Tibial nerve (tissue), 4 donors: ENCODE data around the gene SUGP1. TPM values are rescaled to one million over a fixed set of nuclear protein-coding genes. Genes with fewer than 3 reads are reported as not detected.

Source experiments
- DNase-seq, 2 donors: peaks; one replicate each; pipeline ENCODE4 v3.0.0-alpha.2; 2019; ENCODE audit warnings: low spot score in 2 of 2
- H3K27ac ChIP-seq, 4 donors: fragments of 200-600 bp; sonication (generic) in 3 of 4; one replicate each; pipeline ENCODE4 v1.5.1; 2017 to 2019; ENCODE audit warnings: mild to moderate bottlenecking in 1 of 4
- H3K27me3 ChIP-seq, 2 donors: fragments of 200-600 bp; sonication (generic) in 1 of 2; one replicate each; pipeline versions ENCODE4 v1.5.1 to v1.6.0; 2017 to 2019
- H3K36me3 ChIP-seq, 3 donors: fragments of 200-600 bp; sonication (generic); one replicate each; pipeline ENCODE4 v1.5.1; 2018 to 2019
- H3K4me1 ChIP-seq, 4 donors: fragments of 200-600 bp; sonication (generic) in 3 of 4; one replicate each; pipeline ENCODE4 v1.5.1; 2017 to 2019
- H3K4me3 ChIP-seq, 4 donors: fragments of 200-600 bp; sonication (generic) in 3 of 4; one replicate each; pipeline ENCODE4 v1.5.1; 2017 to 2019; ENCODE audit warnings: mild to moderate bottlenecking in 1 of 4, moderate library complexity in 1 of 4
- H3K9me3 ChIP-seq, 4 donors: fragments of 200-600 bp; sonication (generic) in 3 of 4; one replicate each; pipeline ENCODE4 v1.5.1; 2017 to 2019
- EP300 ChIP-seq, 2 donors: sonication (generic); formaldehyde crosslinking; IDR thresholded peaks; one replicate each; pipeline ENCODE4 v1.6.1; 2017; ENCODE audit warnings: antibody characterized with exemption in 2 of 2, mild to moderate bottlenecking in 1 of 2
- POLR2A ChIP-seq, 2 donors: fragments of 450-650 bp; IDR thresholded peaks; one replicate each; pipeline ENCODE4 v1.6.1; 2017; ENCODE audit warnings: antibody characterized with exemption in 2 of 2, mild to moderate bottlenecking in 2 of 2, moderate library complexity in 2 of 2
- WGBS, 2 donors: methylation state at CpG; one replicate each; pipeline ENCODE4 v1.1.5; 2018; 5-methylcytosine and 5-hydroxymethylcytosine counted together
- total RNA-seq, 4 donors: library from RNA; depleted of rRNA; stranded (reverse); fragments of >200 nt; gene quantifications; one replicate each; pipeline ENCODE4 v1.1.0, GENCODE V29; 2016
- TF ChIP-seq, protein P1 (sequence below), 5 experiments: fragments of 200-600 bp in 3 of 5; fragments of 450-650 bp in 2 of 5; sonication (generic) in 3 of 5; IDR thresholded peaks; one replicate each; pipeline ENCODE4 v1.5.1; 2016 to 2019; ENCODE audit warnings: antibody characterized with exemption in 5 of 5, mild to moderate bottlenecking in 3 of 5, moderate library complexity in 2 of 5

The SUGP1 gene
- total RNA-seq, 4 donors from 2014 or later: 21.6 to 36.0 (median 27.5) TPM

DNA sequence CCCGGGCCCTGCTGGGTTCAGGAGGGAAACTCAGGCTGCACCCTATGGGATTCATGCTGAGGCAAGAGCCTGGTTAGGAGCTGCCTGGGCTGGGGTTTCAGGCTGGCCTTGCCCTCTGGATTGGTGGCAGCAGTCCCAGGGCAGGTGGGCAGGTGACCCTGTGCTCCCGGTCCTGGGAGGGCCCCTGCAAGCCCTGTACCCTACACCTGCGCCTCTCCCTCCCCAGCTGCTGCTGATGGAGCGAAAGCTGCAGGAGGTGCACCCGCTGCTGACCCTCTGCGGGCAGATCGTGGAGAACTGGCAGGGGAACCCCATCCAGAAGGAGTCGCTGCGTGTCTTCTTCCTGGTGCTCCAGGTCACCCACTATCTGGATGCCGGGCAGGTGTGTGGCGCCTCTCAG is 20.7 kb upstream of the SUGP1 start:
- no peaks in the 10 kb centered on the region for H3K4me1 ChIP-seq
- H3K9me3 ChIP-seq: no peaks in the 10 kb centered on the region
- no peak for TF ChIP-seq POLR2A (IDR thresholded peaks at IDR 0.05)
- TF ChIP-seq EP300 (IDR thresholded peaks at IDR 0.05): no peak
- TF ChIP-seq, protein P1, sequence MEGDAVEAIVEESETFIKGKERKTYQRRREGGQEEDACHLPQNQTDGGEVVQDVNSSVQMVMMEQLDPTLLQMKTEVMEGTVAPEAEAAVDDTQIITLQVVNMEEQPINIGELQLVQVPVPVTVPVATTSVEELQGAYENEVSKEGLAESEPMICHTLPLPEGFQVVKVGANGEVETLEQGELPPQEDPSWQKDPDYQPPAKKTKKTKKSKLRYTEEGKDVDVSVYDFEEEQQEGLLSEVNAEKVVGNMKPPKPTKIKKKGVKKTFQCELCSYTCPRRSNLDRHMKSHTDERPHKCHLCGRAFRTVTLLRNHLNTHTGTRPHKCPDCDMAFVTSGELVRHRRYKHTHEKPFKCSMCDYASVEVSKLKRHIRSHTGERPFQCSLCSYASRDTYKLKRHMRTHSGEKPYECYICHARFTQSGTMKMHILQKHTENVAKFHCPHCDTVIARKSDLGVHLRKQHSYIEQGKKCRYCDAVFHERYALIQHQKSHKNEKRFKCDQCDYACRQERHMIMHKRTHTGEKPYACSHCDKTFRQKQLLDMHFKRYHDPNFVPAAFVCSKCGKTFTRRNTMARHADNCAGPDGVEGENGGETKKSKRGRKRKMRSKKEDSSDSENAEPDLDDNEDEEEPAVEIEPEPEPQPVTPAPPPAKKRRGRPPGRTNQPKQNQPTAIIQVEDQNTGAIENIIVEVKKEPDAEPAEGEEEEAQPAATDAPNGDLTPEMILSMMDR (IDR thresholded peaks at IDR 0.05): no peak
- no peaks in the 10 kb centered on the region for H3K27me3 ChIP-seq
- peaks cover 0 to 100% (median 51%) of the 10 kb centered on the region in 3 donors for H3K36me3 ChIP-seq
- H3K4me3 ChIP-seq: no peak overlapping the region
- no peak for DNase-seq
- H3K27ac ChIP-seq: no peak overlapping the region
- 92 to 97% methylated on average over 4 to 5 of the region's 11 CpGs for WGBS, 2 donors

DNA sequence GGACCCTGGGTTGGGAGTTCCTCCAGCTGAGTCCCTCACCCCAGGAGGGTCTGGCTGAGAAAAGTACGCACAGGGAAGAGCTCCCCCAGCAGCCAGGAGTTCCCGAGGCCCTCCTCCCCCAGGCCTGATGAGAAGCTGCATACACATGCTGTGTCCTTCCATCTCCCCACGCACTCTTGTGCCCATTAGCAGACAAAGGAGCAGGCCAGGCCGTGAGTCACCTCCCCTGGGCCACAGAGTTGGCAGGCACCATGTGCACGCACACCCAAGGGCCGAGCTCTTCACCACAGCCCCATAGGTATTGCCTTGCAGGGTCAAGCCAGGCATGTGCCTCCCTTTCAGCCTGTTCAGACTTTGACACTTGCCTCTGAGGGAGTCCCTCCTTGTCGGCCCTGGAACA is 17.8 kb upstream of the SUGP1 start:
- DNase-seq: no peak
- no peak overlapping the region for H3K27ac ChIP-seq
- H3K4me3 ChIP-seq: no peak overlapping the region
- H3K9me3 ChIP-seq: no peaks in the 10 kb centered on the region
- no peaks in the 10 kb centered on the region for H3K4me1 ChIP-seq
- TF ChIP-seq, protein P1 (IDR thresholded peaks at IDR 0.05): no peak
- TF ChIP-seq EP300 (IDR thresholded peaks at IDR 0.05): no peak
- no peak for TF ChIP-seq POLR2A (IDR thresholded peaks at IDR 0.05)
- WGBS, 2 donors: 78 to 86% methylated on average over 7 of the region's 7 CpGs
- peaks cover 0 to 100% (median 29%) of the 10 kb centered on the region in 3 donors for H3K36me3 ChIP-seq
- no peaks in the 10 kb centered on the region for H3K27me3 ChIP-seq

DNA sequence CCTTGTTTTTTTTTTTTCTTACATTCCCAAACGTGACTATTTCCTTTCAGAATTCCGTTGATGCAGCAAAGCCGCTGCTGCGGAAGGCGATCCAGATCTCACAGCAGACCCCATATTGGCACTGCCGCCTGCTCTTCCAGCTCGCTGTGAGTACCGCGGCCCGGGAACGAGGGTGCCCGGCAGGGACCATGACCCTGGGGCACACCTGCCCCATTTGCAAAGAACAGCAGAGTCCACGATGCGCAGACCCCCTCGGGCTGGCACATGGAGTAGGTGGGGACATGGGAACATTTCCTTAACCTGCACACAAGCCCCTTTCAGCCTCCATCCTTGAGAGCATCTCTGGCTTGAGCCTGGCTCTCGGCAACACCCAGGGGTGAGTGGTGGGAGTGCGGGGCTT is 16.8 kb upstream of the SUGP1 start:
- Histone ChIP-seq H3K4me1 (no peaks in the 10 kb centered on the region), H3K27me3 (no peaks in the 10 kb centered on the region), H3K27ac (no peak overlapping the region), H3K4me3 (no peak overlapping the region), H3K9me3 (no peaks in the 10 kb centered on the region), H3K36me3 (peaks cover 0 to 100% (median 26%) of the 10 kb centered on the region in 3 donors)
- 90% methylated on average over 16 to 17 of the region's 17 CpGs for WGBS, 2 donors
- no peak for TF ChIP-seq EP300 (IDR thresholded peaks at IDR 0.05)
- TF ChIP-seq, protein P1 (IDR thresholded peaks at IDR 0.05): no peak
- TF ChIP-seq POLR2A (IDR thresholded peaks at IDR 0.05): no peak
- no peak for DNase-seq

DNA sequence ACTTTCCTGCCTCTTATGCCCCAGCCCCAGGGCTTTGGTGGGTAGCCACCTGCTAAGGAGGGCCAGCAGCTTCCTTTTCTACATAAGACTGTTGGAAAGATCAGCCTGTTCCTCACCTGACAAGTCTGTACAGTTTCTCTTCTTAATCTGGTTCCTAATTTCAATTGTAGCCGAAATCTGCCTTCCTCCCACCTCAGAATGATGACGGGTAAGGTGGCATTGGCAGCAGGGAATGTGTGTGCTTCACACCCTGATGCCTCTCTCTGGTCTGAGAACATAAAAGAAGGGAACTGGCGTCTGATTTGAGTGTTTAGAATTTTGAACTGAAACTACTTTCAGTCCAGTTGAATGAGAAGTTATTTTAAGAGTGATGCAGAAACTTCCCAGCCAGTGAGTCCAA is 16.3 kb upstream of the SUGP1 start:
- H3K9me3 ChIP-seq: no peaks in the 10 kb centered on the region
- no peaks in the 10 kb centered on the region for H3K27me3 ChIP-seq
- no peak for TF ChIP-seq EP300 (IDR thresholded peaks at IDR 0.05)
- no peak for TF ChIP-seq POLR2A (IDR thresholded peaks at IDR 0.05)
- TF ChIP-seq, protein P1 (IDR thresholded peaks at IDR 0.05): no peak
- H3K4me3 ChIP-seq: no peak overlapping the region
- 50 to 56% methylated on average over 3 of the region's 3 CpGs for WGBS, 2 donors
- no peaks in the 10 kb centered on the region for H3K4me1 ChIP-seq
- no peak for DNase-seq
- H3K36me3 ChIP-seq: peaks cover 0 to 100% (median 23%) of the 10 kb centered on the region in 3 donors
- no peak overlapping the region for H3K27ac ChIP-seq

DNA sequence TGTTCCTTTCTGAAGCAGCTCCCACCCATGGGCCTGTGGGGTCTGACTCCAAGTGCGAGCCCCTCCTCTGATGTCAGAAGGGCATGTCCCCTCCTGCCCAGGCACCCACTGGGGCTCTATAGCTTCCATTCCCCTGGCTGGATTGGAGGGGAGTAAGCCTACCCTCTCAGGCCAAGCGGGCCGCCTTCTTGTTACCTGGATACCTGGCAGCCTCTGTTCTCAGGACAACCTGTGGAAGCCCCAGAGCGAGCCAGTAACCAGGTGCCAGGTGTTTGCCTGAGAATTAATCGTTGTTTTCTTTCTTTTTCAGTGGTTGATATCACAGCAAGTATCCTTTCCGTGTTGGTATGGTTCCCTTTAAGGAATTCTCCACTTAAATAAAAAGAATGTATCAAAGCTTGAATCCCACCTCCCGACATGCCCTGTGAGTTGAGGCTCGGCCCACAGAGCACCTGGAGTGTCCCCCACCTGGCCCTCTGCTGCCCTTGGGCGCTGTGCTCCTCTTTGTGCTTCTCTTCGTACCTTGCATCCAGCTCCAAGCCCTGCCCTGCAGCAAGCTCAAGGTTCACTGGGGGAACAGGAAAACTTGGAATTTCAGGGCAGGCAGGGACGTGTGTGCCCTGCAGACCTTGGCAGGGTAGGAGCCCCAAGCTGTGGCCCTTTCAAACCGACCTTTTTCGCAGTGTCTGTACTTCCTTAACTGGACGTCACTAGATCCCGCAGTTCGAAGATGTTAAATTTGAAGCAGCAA is 15.3 kb upstream of the SUGP1 start:
- Histone ChIP-seq H3K4me3 (no peak overlapping the region), H3K4me1 (no peaks in the 10 kb centered on the region), H3K36me3 (peaks cover 0 to 100% (median 21%) of the 10 kb centered on the region in 3 donors), H3K27ac (no peak overlapping the region), H3K9me3 (no peaks in the 10 kb centered on the region), H3K27me3 (no peaks in the 10 kb centered on the region)
- WGBS, 2 donors: 85 to 90% methylated on average over 16 of the region's 16 CpGs
- no peak for DNase-seq
- TF ChIP-seq, protein P1 (IDR thresholded peaks at IDR 0.05): no peak
- no peak for TF ChIP-seq EP300 (IDR thresholded peaks at IDR 0.05)
- no peak for TF ChIP-seq POLR2A (IDR thresholded peaks at IDR 0.05)
